Breast epithelium (tissue), 3 donors: ENCODE measurements around the gene TMEM106C.

Experiments
- CTCF ChIP-seq, 3 donors: fragments of 450-650 bp; IDR thresholded peaks; one replicate each; pipeline ENCODE4 v1.5.1; 2016 to 2017; ENCODE audit warnings: antibody characterized with exemption in 3 of 3, mild to moderate bottlenecking in 3 of 3, moderate library complexity in 3 of 3
- POLR2AphosphoS5 ChIP-seq, 3 donors: sonication (generic); formaldehyde crosslinking; IDR thresholded peaks; one replicate each; pipeline ENCODE4 v1.6.1; 2017; ENCODE audit warnings: antibody characterized with exemption in 3 of 3

- TF ChIP-seq CTCF (IDR thresholded peaks at IDR 0.05) (no peak), POLR2AphosphoS5 (IDR thresholded peaks at IDR 0.05) (no peak)
Measured at GRCh38 chr12:48012070-48012469, 48.7 kb downstream of the TMEM106C start.
